ENCODE measurements around the gene PLXND1.
"Not testable (repeated sequence)": the region's sequence is repeated elsewhere in the genome, so short reads cannot be mapped to it uniquely, and the experiment has no call there.

The PLXND1 gene

DNA sequence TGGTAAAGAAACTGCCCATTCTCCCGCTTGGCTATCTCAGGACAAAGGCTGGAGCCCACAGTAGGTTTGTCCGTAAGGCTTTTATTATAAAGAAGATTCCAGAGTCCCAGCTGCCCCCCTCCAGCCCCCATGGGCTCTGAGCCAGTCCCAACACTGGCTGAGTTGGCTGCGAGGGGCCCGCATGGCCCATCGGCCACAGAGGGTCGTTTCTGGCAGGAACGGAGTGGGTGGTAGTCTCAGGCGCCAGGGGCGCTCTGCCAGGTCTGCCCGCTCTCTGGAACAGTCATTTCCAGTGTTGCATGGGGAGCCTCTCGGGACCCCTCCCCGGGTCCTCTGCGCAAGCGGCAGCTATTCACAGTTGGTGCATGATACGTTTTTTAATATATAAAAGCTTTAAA lies 51.3 kb downstream of the PLXND1 start:
- Mint-ChIP-seq H3K27me3 (no peaks in the 10 kb centered on the region), H3K27ac (no peak overlapping the region), H3K9me3 (ENCODE audit: low read depth) (no peaks in the 10 kb centered on the region), H3K4me1 (ENCODE audit: low read depth) (peaks cover 10% of the 10 kb centered on the region), H3K36me3 (no peaks in the 10 kb centered on the region), H3K4me3 (no peak overlapping the region)

- Mint-ChIP-seq H3K27me3 (no peaks in the 10 kb centered on the region), H3K4me3 (no peak overlapping the region), H3K36me3 (no peaks in the 10 kb centered on the region), H3K4me1 (ENCODE audit: low read depth) (peaks cover 10% of the 10 kb centered on the region), H3K27ac (no peak overlapping the region), H3K9me3 (ENCODE audit: low read depth) (no peaks in the 10 kb centered on the region)
These were observed 51.9 kb downstream of the PLXND1 start for GRCh38 chr3:129554356-129555152.

DNA sequence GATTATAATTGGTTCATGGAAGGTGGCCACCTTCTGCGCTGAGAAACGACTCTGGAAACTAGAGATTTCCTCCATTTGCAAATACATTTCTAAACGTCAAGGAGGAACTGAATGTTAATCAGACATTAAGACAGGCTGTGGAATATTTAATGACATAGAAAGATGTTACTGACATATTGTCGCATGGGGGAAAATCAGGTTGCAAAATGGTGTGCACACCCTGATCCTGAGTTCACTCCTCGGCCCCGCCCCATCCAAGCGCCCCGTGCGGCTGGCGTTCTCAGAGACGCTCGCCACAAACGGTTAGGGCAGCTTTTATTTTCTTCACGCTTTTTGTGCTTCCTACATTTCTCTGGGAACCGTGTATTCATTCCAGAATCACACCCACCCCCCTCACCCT lies 52.8 kb downstream of the PLXND1 start:
- H3K4me1 Mint-ChIP-seq (ENCODE audit: low read depth), result peaks cover 10% of the 10 kb centered on the region
- H3K9me3 Mint-ChIP-seq (ENCODE audit: low read depth), result no peaks in the 10 kb centered on the region
- H3K27me3 Mint-ChIP-seq, result no peaks in the 10 kb centered on the region
- no peak overlapping the region for H3K4me3 Mint-ChIP-seq
- no peaks in the 10 kb centered on the region for H3K36me3 Mint-ChIP-seq
- H3K27ac Mint-ChIP-seq, result no peak overlapping the region

DNA sequence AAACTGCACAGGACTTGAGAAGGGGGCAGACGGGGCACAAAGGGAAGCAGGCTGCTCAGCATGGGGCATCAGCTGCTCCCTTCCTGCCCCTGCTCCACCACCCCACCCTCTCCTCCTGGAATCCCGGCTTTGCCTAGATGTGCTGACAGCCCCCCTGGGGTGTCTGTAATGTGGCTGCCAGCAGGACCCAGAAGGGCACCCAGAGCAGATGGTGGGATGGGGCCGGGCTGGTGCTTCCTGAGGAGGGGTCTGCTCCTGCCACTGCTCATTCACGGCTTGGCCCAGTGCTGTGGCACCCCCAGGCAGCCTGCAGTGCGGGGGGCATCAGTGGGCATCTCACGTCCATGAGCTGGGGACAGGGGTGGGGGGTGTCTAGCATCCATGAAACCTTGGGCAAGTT lies 53.3 kb downstream of the PLXND1 start:
- no peak overlapping the region for H3K27ac Mint-ChIP-seq
- H3K9me3 Mint-ChIP-seq (ENCODE audit: low read depth), result no peaks in the 10 kb centered on the region
- H3K4me3 Mint-ChIP-seq, result no peak overlapping the region
- peaks cover 10% of the 10 kb centered on the region for H3K4me1 Mint-ChIP-seq (ENCODE audit: low read depth)
- H3K27me3 Mint-ChIP-seq, result no peaks in the 10 kb centered on the region
- no peaks in the 10 kb centered on the region for H3K36me3 Mint-ChIP-seq

- no peaks in the 10 kb centered on the region for H3K27me3 Mint-ChIP-seq
- H3K4me1 Mint-ChIP-seq (ENCODE audit: low read depth), result peaks cover 10% of the 10 kb centered on the region
- no peaks in the 10 kb centered on the region for H3K9me3 Mint-ChIP-seq (ENCODE audit: low read depth)
- H3K4me3 Mint-ChIP-seq, result no peak overlapping the region
- H3K36me3 Mint-ChIP-seq, result no peaks in the 10 kb centered on the region
- no peak overlapping the region for H3K27ac Mint-ChIP-seq
These were observed 54.0 kb downstream of the PLXND1 start for GRCh38 chr3:129552287-129553050.

- Mint-ChIP-seq H3K36me3 (no peaks in the 10 kb centered on the region), H3K27ac (no peak overlapping the region), H3K9me3 (ENCODE audit: low read depth) (no peaks in the 10 kb centered on the region), H3K27me3 (no peaks in the 10 kb centered on the region), H3K4me1 (ENCODE audit: low read depth) (peaks cover 10% of the 10 kb centered on the region), H3K4me3 (no peak overlapping the region)
These were observed 56.7 kb downstream of the PLXND1 start for GRCh38 chr3:129549805-129550204.

DNA sequence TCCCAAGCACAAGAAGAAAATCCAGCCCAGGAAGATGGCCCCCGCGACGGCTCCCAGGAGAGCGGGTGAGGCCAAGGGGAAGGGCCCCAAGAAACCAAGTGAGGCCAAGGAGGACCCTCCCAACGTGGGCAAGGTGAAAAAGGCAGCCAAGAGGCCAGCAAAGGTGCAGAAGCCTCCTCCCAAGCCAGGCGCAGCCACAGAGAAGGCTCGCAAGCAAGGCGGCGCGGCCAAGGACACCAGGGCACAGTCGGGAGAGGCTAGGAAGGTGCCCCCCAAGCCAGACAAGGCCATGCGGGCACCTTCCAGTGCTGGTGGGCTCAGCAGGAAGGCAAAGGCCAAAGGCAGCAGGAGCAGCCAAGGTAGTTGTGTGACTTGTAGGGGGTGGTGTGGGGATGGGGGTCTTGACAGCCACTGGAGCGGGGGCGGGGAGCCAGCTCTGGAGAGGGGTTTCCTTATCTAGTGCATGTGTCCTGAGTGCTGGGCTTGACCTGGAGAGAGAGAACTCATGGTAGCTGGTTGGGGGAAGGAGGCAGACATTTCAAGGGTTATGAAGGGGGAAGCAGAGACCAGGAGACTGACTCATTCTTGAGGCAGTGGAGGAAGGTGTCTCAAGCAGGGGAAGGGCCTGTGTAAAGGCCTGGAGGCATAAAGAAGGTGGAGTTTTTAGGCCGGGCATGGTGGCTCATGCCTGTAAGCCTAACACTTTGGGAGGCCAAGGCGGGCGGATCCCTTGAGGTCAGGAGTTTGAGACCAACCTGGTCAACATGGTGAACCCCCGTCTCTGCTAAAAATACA lies 57.3 kb downstream of the PLXND1 start:
- Mint-ChIP-seq H3K4me3 (no peak overlapping the region), H3K27me3 (no peaks in the 10 kb centered on the region), H3K36me3 (no peaks in the 10 kb centered on the region), H3K4me1 (ENCODE audit: low read depth) (peaks cover 7% of the 10 kb centered on the region), H3K27ac (no peak overlapping the region), H3K9me3 (ENCODE audit: low read depth) (no peaks in the 10 kb centered on the region)

DNA sequence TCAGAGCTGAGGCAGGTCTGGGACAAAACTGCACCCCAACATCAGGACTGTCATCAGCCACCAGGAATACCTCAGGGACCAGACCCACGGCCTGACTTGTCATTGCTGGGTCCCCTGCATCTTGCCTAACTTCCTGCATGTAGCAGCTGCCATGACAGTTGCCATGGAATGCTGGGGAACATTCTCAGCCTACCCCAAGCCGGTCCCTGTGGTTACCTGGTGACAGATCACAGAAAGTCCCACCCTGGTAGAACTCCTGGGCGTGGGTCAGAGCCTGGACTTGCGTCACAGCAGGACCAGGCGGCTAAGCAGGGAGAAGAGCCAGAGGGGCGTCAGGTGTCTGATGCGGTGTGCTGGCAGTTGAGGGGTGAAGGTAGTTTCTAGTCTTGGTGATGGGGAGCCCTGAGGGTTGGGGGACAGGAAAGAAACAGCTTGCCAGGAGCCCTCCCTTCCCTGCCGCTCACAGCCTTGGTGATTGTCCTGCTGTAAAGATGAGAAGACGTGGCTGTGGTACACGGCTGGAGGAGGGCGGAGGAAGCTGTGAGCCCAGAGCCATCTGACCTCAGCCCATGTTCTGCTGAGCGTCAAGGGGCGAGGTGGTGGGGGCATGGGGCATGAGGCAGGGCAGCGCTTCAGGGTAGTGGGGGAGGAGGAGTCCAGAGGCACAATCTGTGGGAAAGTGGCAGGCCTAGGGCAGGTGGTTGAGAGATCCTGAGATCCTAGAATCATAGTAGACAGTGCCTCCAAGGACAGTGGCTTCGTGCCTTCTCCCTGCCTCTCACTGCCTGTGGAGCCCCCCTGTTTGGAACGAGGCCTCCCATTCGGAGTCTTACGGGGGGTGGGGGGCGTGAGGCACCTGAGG lies 58.1 kb downstream of the PLXND1 start:
- Mint-ChIP-seq H3K27me3 (no peaks in the 10 kb centered on the region), H3K9me3 (ENCODE audit: low read depth) (no peaks in the 10 kb centered on the region), H3K36me3 (no peaks in the 10 kb centered on the region), H3K4me1 (ENCODE audit: low read depth) (no peaks in the 10 kb centered on the region), H3K4me3 (no peak overlapping the region), H3K27ac (no peak overlapping the region)

- no peaks in the 10 kb centered on the region for H3K36me3 Mint-ChIP-seq
- H3K27me3 Mint-ChIP-seq, result no peaks in the 10 kb centered on the region
- H3K9me3 Mint-ChIP-seq (ENCODE audit: low read depth), result no peaks in the 10 kb centered on the region
- H3K4me3 Mint-ChIP-seq, result no peak overlapping the region
- no peaks in the 10 kb centered on the region for H3K4me1 Mint-ChIP-seq (ENCODE audit: low read depth)
- no peak overlapping the region for H3K27ac Mint-ChIP-seq
These were observed 59.2 kb downstream of the PLXND1 start for GRCh38 chr3:129547241-129547640.

DNA sequence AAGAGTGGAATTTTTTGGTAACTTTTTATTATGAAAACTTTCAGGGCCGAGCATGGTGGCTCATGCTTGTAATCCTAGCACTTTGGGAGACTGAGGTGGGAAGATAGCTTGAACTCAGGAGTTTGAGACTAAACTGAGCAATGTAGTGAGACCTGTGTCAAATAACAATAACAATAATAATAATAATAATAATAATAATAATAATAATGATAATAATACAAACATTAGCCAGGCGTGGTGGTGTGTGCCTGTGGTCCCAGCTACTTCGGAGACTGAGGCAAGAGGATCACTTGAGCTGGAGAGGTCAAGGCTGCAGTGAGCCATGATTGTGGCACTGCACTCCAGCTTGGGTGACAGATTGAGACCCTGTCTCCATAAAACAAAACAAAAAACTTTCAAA lies 60.5 kb downstream of the PLXND1 start:
- not testable (repeated sequence) for H3K4me3 Mint-ChIP-seq; H3K27ac Mint-ChIP-seq; H3K4me1 Mint-ChIP-seq (ENCODE audit: low read depth); H3K9me3 Mint-ChIP-seq (ENCODE audit: low read depth); H3K27me3 Mint-ChIP-seq; H3K36me3 Mint-ChIP-seq

GRCh38 chr3:129543999-129544398 lies 62.5 kb downstream of the PLXND1 start:
- no peak overlapping the region for H3K27ac Mint-ChIP-seq
- no peaks in the 10 kb centered on the region for H3K9me3 Mint-ChIP-seq (ENCODE audit: low read depth)
- H3K27me3 Mint-ChIP-seq, result no peaks in the 10 kb centered on the region
- no peaks in the 10 kb centered on the region for H3K36me3 Mint-ChIP-seq
- H3K4me3 Mint-ChIP-seq, result no peak overlapping the region
- no peaks in the 10 kb centered on the region for H3K4me1 Mint-ChIP-seq (ENCODE audit: low read depth)

DNA sequence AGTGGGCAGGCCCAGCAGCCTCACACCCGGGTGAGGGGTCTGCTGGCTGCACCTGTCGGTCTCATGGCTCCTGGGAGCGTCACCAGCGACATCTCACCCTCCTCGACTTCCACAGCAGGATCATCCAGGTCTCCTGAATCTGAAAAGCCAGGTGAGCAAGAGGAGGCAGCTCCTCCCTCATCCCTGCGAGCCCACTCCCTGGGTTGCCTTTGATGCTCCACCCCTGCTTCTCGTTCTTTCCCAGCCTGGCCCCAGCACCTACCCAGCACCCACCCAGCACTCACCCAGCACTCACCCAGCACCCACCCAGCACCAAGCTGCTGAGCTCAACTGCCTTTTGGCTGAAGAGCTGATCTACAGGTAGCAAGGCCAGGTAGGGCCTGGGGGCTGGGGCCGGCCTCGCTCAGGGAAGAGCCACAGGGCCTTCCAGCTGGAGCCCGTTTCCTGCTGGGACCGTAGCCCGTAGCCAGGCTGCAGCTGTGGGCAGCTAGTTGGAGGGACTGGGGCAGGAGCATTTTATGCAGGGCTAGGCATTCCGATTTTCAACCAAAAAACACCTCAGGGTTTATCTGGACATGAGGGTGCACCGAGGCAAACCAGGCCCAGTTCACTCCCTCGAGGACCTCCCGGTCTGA lies 63.2 kb downstream of the PLXND1 start, which contains the start of gene H1-8:
TSS of gene H1-8 (plus strand) at position 20 of the 635 bp plus-strand sequence. CDS start at position 64, 44 bp downstream.
- Mint-ChIP-seq H3K36me3 (no peaks in the 10 kb centered on the region), H3K4me3 (no peak within 1 kb of the TSS), H3K27ac (no peak within 1 kb of the TSS), H3K4me1 (ENCODE audit: low read depth) (no peaks in the 10 kb centered on the region), H3K9me3 (ENCODE audit: low read depth) (no peaks in the 10 kb centered on the region), H3K27me3 (no peaks in the 10 kb centered on the region)

GRCh38 chr3:129542747-129543146 lies 63.7 kb downstream of the PLXND1 start:
- Mint-ChIP-seq H3K4me1 (ENCODE audit: low read depth) (no peaks in the 10 kb centered on the region), H3K27me3 (no peaks in the 10 kb centered on the region), H3K36me3 (no peaks in the 10 kb centered on the region), H3K27ac (no peak overlapping the region), H3K9me3 (ENCODE audit: low read depth) (no peaks in the 10 kb centered on the region), H3K4me3 (no peak overlapping the region)
